ENCODE results near the gene DHRS13.

DNA sequence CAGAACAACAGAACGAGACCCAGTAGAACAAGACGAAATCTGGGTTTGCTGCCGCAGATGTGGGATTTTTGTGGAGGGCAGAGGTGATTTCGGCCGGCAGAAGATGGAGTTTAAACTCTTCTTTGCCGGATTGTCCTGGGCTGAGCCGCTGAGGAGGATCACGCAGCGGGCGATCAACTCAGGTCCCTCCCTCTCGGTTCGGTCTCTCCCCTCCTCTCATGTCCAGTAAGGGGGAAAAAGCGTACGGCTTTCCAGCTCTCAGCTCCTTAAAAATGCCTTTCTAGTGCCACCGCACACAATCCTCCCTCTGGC is 46.0 kb upstream of the DHRS13 start:
- TF ChIP-seq, protein P1, sequence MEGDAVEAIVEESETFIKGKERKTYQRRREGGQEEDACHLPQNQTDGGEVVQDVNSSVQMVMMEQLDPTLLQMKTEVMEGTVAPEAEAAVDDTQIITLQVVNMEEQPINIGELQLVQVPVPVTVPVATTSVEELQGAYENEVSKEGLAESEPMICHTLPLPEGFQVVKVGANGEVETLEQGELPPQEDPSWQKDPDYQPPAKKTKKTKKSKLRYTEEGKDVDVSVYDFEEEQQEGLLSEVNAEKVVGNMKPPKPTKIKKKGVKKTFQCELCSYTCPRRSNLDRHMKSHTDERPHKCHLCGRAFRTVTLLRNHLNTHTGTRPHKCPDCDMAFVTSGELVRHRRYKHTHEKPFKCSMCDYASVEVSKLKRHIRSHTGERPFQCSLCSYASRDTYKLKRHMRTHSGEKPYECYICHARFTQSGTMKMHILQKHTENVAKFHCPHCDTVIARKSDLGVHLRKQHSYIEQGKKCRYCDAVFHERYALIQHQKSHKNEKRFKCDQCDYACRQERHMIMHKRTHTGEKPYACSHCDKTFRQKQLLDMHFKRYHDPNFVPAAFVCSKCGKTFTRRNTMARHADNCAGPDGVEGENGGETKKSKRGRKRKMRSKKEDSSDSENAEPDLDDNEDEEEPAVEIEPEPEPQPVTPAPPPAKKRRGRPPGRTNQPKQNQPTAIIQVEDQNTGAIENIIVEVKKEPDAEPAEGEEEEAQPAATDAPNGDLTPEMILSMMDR (IDR thresholded peaks at IDR 0.05) = no peak
- no peak for TF ChIP-seq EZH2 (IDR thresholded peaks at IDR 0.05; ENCODE audit: borderline replicate concordance, insufficient read depth, low read depth, low read length, poor library complexity, severe bottlenecking)
